Measurements from ENCODE around the gene AFF1.

Gene AFF1

GRCh38 chr4:87150498-87151261 is 215.9 kb downstream of the AFF1 start:
- DNase-seq (ENCODE audit: low read depth): peak; percentile 78
- no peak overlapping the region for H3K4me3 ChIP-seq (ENCODE audit: control insufficient read depth, low read depth, low read length)
- TF ChIP-seq CTCF (conservative IDR thresholded peaks at IDR 0.05; ENCODE audit: control insufficient read depth, insufficient read depth, low read depth, low read length): peak; percentile 87

GRCh38 chr4:87151730-87152129 is 216.9 kb downstream of the AFF1 start:
- no peak for TF ChIP-seq CTCF (conservative IDR thresholded peaks at IDR 0.05; ENCODE audit: control insufficient read depth, insufficient read depth, low read depth, low read length)
- no peak for DNase-seq (ENCODE audit: low read depth)

GRCh38 chr4:87152310-87153041 is 217.7 kb downstream of the AFF1 start:
- no peak overlapping the region for H3K4me3 ChIP-seq (ENCODE audit: control insufficient read depth, low read depth, low read length)
- peak; percentile 7 for DNase-seq (ENCODE audit: low read depth)
- TF ChIP-seq CTCF (conservative IDR thresholded peaks at IDR 0.05; ENCODE audit: control insufficient read depth, insufficient read depth, low read depth, low read length): no peak

More at GRCh38 chr4:87151730-87152129, 216.9 kb downstream of the AFF1 start:
- no peak overlapping the region for H3K4me3 ChIP-seq (ENCODE audit: control insufficient read depth, low read depth, low read length)

- TF ChIP-seq CTCF (conservative IDR thresholded peaks at IDR 0.05; ENCODE audit: control insufficient read depth, insufficient read depth, low read depth, low read length): no peak
- DNase-seq (ENCODE audit: low read depth): no peak
- H3K4me3 ChIP-seq (ENCODE audit: control insufficient read depth, low read depth, low read length): no peak overlapping the region
Observed at GRCh38 chr4:87153078-87153870, 218.5 kb downstream of the AFF1 start.

GRCh38 chr4:87165892-87166291 is 231.1 kb downstream of the AFF1 start:
- TF ChIP-seq CTCF (conservative IDR thresholded peaks at IDR 0.05; ENCODE audit: control insufficient read depth, insufficient read depth, low read depth, low read length): no peak
- H3K4me3 ChIP-seq (ENCODE audit: control insufficient read depth, low read depth, low read length): no peak overlapping the region
- DNase-seq (ENCODE audit: low read depth): no peak

- no peak for TF ChIP-seq CTCF (conservative IDR thresholded peaks at IDR 0.05; ENCODE audit: control insufficient read depth, insufficient read depth, low read depth, low read length)
- H3K4me3 ChIP-seq (ENCODE audit: control insufficient read depth, low read depth, low read length): no peak overlapping the region
- no peak for DNase-seq (ENCODE audit: low read depth)
Observed at GRCh38 chr4:87166296-87166854, 231.6 kb downstream of the AFF1 start.
